ENCODE measurements around the gene EXD3.

Gene EXD3

DNA sequence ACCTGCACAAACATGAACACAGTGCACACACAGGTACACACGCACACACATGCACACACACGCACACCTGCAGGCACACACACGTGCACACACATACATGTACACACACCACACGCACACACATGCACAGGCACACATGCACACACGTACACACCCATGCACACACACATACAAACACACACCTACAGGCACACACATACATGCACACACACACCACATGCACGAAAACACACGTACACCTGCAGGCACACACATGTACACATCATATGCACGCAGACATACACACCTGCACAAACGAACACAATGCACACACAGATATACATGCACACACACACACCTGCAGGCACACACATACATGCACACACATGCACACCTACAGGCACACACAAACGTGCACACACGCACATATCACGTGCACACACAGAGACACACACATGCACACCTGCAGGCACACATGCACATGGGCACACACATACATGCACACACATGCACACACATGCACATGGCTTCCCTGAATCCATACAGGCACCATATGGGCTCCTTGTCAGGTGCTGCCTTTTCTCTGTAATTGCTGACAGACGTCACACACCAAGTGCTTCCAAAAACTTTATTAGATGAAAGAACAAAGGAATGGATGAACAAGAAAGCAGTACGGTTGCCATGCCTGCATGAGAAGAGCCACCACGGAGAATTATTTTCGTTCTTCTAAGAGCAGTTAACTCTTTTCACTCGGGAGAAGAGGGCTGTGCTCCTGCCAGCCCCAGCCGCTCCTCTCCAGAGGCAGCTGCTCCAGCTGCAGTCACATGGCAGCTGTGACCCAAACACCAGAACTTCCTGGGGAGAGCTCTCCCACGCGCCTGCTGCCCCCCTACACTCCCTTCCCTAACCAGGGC is 57.2 kb downstream of the EXD3 start:
- no peak for DNase-seq (ENCODE audit: low read depth in 2 of 2)

DNA sequence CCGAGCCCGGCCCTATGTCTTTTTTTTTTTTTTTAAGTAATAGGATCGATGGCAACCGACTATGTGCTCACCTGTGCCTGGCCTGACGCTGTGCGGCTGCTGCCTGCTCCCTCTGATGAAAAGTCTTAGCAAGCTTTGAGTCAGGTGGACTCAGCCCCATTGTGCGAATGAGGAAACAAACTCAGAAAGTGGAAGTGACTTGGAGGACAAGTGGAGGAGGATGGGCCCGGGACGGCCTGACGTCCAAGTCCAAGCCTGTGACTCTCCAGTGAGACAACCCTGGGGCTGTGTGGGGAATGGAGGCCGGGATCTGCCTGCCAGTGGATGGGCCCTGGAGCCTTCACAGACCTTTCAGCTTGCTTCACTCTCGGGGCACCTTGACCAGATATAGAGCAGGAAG is 57.9 kb downstream of the EXD3 start:
- DNase-seq (ENCODE audit: low read depth in 2 of 2), result no peak

DNA sequence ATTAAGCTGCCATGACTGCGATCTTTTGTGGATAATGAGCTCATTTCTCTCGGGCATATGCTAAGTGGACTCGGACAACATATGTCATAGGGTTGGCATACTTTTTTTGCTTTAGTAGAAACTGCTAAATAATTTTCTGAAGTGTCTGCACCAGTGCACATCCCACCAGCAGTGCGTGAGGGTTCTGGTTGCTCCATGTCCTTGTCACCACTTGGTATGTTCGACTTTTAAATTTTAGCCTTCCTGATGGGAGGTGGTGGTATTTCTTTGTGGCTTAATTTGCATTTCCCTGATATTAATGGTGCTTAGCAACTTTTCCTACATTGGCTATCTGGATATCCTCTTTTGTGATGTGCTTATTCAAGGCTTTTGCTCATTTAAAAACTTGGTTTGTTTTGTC is 63.1 kb downstream of the EXD3 start:
- DNase-seq (ENCODE audit: low read depth in 2 of 2), result no peak

DNA sequence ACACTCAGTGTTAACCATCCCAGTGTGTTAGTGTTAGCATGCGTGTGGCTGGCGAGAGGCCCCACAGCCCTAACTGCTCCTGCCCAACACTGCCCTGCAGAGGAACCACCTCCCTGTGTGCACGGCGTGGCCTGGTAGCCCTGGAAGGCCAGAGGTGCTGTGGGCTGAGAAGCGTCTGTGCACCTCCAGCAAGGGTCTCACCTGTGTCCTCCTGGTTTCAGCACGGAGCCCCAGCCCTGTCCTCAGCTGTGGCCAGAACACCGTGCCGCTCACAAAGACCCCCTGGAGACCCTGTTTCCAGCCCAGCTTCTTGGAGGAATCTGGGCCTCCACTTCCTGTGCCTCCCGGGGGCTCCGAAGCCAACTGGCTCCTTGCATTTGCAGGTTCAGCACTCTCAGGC is 64.8 kb downstream of the EXD3 start:
- DNase-seq (ENCODE audit: low read depth in 2 of 2), result no peak

DNA sequence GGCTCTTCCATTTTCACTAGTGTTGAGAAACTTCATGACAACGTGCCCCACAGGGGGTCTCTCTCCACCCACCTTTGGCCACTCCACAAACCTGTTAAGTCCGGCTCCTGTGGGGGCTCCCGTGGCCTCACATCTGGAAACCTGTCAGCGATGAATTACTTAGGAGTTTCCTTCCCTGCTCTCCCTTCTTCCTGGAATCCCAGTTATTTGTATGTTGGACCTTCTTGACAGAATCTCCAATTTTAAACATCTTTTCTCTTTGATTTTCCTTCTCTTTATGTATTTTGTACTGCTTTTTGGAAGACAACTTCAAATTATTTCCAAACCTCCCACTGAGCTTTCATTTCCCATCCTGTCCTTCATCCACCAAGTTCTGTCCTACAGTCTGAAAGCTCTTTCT is 65.8 kb downstream of the EXD3 start:
- DNase-seq (ENCODE audit: low read depth in 2 of 2), result no peak

DNA sequence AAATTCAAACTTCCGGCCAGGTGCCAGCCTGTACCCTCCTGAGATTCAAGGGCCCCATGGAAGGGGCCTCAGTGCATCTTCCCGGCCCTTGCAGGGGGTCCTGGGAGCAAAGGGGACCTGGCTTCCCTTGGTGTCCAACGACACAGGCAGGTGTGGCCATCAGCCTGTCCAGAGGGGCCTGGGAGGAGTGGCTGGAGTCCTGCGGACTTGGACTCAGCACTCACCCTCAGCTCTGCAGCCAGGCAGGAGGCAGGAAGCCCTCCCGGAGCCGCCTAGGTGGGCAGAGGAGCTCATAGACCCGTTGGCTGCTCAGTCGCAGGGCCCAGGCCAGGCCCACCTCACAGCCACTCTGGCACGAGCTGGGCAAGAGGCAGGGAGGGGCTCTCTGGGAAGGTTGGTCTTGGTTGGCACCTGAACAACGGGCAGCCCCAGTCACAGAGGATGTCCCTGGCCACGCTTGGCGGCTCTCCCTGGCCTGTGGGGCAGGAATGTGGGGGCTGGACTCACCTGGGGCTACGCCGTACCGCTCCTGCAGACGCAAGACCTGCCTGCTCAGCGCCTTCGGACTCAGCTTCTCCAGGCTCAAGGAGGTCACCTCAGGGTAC is 67.1 kb downstream of the EXD3 start:
- DNase-seq (ENCODE audit: low read depth in 2 of 2), result no peak

DNA sequence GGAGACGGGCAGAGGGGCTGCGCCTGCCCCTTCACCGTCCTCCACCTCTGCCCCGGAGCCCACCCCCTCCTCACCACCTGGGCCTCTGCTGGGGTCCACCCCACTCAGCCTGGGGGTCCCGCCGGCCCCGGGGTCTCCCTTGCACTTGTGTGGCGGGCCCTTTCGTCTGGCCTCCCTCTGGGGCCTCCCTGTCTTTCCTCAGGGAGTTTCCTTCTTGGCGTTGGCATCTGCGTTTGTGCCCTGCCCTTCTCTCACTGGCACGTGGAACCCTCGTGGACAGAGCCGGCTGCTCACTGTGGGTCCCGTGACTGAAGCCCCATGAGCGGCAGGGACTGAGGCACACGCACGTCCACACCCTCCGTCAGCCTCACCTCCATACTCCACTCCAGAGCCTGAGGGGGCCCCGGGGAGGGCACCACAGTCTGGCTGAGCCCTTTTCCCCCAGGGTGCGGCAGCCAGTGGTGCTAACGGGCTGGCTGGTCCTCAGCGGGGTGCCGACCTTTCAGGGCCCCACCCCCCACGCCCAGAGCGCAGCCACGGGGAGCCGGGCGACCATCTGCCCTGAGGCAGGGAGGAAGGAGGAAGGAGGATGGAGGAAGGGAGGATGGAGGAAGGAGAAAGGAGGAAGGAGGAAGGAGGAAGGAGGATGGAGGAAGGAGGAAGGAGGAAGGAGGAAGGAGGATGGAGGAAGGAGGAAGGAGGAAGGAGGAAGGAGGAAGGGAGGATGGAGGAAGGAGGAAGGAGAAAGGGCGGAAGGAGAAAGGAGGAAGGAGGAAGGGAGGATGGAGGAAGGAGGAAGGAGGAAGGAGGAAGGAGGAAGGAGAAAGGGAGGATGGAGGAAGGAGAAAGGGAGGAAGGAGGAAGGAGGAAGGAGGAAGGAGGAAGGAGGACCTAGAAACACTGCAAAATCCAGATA is 67.9 kb downstream of the EXD3 start:
- DNase-seq (ENCODE audit: low read depth in 2 of 2), result no peak

DNA sequence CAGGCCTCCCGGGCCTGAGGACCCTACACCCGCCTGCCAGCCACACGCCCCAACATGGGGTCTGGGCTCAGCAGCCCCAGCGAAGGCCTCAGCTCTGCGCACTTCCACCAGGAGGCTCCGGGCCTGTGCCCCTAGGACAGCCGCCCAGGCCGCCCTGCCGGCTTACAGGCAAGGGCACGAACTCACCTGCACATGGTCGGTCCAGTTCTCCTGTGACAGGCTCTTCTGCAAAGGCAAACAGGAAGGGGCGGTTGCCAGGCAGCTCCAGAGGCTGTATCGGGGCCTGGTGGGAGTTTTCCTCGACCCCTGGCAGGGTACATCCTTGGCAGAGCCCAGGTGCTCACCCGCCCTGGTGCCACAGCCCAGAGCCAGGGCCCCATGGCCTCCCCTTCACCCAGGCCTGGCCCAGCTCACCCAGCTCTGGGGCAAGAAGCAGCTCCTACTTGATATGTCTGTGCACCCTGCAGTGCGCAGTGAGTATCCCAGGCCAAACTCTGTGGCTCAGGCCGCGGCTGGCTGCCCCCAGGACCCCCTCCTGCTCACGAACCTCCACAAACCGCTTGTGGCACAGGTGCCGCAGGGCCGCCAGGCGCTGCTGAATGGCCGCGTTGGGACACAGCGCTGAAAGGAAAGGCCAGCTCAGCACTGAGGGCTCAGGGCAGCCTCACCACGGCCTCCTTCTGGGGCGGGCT is 68.7 kb downstream of the EXD3 start:
- no peak for DNase-seq (ENCODE audit: low read depth in 2 of 2)

DNA sequence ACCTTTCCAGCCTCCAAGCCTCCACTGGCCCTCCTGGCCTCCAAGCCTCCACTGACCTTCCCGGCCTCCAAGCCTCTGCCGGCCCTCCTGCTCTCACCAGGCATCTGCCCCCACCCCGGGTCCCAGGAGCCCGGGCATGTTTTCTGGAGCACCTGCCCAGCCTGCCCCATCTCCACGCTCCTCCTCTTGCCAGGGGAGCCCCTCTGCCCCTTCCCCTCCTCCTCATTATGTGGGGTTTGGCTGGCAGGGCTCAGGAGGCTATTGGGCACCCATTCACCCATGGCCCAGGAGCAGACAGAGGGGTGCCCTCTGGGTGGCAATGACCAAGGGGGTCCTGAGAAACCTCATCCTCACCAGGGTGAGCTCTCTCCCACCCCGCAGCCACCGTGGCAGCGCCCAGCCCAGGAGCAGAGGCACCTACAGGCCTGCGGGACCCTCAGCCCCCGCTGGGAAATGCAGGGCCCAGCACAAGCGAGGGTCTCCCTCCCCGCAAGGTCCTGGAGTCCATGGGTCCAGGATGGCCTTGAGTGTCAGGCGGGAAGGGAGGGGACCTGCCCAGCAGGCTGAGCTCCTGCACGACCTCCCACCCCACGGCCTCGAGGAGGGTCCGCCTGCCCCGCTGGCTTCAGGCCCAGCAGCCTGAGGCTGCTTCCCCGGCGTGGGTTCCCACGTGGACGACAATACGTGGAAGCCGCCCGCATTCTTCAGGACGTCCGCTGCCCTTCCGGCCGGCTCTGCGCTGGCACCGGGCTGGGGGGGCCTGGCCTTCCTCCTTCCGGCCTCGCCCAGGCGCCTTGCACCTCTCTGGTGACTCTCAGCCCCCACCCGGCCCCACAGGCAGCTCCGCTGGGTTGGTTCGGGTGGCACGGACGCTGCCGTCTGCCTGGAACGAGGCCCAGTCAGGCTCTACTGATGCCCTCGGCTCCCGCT is 69.5 kb downstream of the EXD3 start:
- no peak for DNase-seq (ENCODE audit: low read depth in 2 of 2)

DNA sequence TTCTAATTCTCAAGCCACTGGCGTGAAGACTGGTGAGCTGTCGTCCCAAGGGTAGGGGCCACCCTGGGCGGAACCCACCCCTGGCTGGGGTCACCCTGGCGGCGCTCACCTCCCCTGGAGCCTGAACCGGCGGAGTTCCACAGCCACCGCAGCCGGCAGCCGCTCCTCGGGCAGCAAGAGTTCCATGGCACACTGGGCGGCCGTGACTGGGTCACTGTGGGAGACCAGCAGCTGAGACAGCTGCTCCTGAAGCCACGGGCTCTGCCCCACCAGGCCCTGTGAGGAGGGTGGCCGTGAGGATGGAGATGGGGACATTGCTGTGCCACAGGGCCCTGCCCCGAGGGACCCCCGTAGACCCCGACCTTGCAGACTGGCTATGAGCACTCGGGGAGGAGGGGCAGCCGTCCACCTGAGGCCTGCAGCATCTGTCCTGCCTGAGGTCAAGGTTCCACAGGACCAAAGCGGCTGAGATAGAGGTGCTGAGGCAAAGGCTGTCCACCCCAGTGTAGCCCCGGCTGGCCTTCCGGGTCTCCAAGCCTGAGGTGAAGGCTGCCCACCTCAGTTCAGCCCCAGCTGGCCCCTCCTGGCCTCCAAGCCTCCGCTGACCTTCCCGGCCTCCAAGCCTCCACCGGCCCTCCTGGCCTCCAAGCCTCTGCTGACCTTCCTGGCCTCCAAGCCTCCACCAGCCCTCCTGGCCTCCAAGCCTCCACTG is 70.3 kb downstream of the EXD3 start:
- no peak for DNase-seq (ENCODE audit: low read depth in 2 of 2)

DNA sequence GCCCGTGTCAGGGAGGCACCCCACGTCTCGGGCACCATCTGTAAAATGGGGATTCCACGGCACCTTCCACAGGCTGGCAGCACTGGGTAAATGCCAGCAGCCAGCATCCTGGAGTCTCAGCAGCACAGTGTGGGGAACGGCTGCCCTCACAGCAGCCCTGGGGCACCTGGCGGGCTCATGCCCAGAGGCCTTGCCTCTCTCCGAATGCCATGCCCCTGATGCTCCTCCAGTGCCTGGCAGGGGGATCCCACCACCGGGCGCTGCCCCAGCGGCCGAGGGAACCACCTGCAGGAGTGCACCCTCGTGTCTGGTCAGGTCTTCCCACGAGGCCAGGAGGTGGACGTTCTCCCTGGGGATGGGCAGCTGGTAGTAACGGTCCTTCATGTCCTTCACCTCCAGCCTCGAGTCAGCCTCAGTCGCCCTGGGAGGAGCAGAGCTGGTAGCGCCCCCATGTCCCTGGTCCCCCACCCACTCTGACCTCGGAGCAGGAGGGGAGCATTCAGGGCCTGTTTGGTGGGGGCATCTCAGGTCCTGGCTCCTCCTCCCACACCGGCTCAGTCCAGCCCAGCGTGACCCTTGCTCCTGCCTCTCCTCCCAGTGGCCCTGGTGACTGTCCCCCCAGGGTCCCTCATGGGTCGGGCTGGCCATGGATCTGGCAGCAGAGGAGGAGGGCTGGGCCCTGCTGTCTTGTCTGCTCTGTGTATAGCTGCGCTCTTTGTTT is 71.0 kb downstream of the EXD3 start:
- no peak for DNase-seq (ENCODE audit: low read depth in 2 of 2)

DNA sequence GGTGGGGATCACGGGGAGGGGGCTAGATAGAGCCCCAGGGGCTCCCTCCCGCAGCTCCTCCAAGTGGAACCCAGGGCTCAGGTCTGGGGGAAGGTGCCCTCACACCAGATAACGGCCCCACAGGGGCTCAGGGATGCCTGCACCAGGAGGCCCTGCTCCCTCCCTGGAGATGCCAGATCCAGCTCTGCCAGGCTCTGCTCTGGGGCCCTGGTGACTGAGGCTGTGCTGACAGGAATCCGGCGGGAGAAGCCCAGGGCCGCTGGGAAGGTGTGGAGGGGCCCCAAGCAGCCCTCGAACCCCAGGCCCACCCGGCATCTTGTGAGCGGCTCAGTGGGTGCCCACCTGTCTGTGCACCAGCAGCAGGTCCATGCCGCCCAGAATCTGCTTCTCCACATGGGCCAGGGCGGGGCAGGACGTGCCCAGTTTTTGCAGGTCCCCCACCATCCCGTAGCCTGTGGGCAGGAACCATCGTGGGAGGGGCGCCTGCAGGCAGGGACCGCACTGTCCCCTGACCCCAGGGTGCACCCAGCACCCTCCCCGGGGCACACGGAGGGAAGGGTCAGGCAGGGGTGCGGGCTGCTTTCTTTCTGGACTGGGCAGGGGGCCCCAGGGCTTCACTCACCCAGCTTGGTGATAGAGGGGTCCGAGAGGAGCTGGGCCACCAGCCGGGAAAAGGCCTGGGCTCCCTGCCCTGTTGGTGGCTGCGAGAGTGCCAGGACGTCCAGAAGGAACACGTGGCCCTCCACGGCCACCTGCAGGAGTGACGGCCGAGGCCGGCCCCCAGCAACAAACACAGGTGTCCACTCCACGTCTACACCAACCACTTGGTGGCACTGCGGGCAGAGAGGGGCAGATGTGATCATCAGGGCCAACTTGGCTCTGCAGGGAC is 72.0 kb downstream of the EXD3 start:
- no peak for DNase-seq (ENCODE audit: low read depth in 2 of 2)

DNA sequence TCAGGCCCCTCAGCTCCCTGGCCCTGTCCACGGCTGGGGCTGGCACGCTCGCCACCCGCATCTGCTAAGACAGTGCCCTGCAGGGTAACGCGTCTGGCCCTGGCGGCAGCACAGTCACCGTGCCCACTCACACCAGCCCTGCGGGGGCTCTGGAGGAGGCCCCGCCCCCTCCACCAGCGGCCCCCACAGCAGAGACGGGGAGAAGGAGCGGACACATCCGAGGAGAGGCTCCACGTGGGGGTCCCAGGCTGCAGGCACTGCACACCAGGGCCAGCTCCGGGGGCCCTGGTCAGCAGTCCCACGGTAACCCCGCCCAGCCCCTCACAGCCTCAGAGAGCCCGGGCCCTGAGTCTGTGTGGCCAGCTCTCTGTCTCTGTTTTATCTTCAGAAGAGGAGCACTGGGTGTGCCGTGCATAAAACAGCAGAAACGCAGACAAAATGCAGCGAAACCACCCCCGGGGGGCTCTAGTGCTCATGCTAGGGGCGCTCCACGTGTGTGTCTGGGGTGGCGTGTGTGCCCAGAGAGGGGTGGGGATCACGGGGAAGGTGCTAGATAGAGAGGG is 73.4 kb downstream of the EXD3 start:
- no peak for DNase-seq (ENCODE audit: low read depth in 2 of 2)

DNA sequence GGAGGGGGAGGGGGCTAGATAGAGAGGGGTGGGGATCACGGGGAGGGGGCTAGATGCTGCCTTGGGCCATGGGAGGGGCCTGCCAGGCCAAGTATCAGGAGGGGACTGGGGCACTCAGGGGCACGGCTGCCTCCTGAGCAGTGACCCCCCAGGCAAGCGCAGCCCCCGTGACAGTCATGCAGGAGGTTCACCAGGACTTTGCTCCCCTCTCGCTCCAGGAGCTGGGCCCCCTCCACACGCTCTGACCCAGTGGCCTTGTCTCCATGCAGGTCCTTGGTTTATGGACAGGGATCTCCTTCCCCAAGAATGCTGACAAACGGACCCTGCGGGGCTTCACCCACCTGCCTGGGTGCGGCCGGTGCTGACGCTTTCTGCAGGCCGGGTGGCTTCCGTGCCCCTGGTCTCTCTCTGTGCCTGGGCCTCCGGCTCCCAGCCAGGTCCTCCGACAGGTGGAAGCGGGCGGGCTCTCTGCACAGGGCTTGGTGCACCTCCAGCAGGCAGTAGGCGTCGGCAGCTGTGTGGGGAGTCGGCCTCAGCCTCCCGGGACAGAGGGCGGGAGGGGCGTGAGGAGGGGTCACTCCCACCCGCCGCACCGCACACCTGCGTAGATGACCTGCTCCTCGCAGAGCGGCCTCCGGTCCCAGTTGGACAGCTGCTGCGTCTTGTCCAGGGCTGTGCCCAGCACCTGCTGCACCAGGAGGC is 74.0 kb downstream of the EXD3 start:
- no peak for DNase-seq (ENCODE audit: low read depth in 2 of 2)

DNA sequence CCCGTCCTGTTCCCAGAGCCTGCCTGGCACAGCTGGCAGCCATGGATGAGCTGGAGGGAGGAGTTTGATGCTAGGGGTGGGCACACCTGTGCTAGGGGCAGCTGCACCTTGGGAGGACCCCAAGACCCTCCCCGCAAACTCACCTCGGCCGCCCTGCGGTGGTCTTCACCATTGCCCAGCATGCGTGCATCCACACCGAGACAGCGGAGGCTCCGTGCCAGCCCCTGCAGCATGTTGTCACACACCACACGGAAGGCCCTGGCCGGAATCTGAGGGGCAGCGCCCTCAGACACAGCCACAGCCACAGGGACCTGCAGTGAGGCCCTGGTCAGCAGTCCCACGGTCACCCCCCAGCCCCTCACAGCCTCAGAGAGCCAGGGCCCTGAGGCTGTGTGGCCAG is 75.0 kb downstream of the EXD3 start:
- no peak for DNase-seq (ENCODE audit: low read depth in 2 of 2)

DNA sequence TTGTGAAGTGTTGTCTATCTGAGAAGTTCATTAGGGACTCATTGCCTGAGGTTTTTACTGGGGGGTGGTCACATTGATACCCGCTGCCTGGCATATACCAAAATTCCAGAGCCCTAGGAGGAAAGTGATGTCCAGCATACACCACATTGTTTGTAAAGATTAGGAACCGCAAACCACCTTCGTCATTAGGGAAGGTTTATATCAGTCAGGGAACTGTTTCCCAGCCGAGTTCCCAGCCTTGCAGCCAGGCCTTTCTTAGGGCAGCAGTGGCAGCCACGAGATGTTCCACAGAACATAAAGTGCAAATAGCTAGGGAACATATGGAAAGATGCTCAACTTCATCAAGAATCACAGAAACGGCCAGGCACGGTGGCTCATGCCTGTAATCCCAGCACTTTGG is 80.5 kb downstream of the EXD3 start:
- DNase-seq (ENCODE audit: low read depth in 2 of 2), result no peak

DNA sequence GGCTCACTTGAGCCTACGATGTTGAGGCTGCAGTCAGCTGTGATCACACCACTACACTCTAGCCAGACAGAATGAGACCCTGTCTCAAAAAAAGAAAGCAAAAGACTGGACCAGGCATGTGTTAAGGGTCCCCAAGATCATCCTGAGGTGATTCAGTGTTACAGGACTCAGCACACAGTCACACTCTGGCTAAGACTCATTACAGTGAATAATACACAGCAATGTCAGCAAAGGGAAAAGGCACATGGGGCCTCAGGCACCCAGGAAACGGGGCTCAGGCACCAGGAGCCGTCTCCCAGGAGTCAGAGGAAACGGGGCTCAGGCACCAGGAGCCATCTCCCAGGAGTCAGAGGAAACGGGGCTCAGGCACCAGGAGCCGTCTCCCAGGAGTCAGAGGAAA is 81.7 kb downstream of the EXD3 start:
- no peak for DNase-seq (ENCODE audit: low read depth in 2 of 2)
